Activated naive CD4-positive, alpha-beta T cell treated with Interleukin-2 at 50 U/mL for 16 hours (primary cell): ENCODE results near the gene AP2M1.
A peak's percentile ranks its signal among the peaks of the same experiment; 100 is the strongest.
"Not testable (repeated sequence)": the region's sequence is repeated elsewhere in the genome, so short reads cannot be mapped to it uniquely, and the experiment has no call there.

Source experiments
- DNase-seq: peaks from one replicate; pipeline ENCODE4 v3.0.0-alpha.2; 2020

Gene AP2M1

GRCh38 chr3:184174646-184175492, at the start of gene AP2M1:
TSS of gene AP2M1 (plus strand) at chr3:184174855. CDS start at chr3:184176994, 2,139 bp downstream.
- DNase-seq = peak; percentile 99

- DNase-seq = no peak
Measured at GRCh38 chr3:184126006-184126405, 48.6 kb upstream of the AP2M1 start.

GRCh38 chr3:184129012-184129411, 45.6 kb upstream of the AP2M1 start:
- no peak for DNase-seq

- no peak for DNase-seq
Measured at GRCh38 chr3:184132945-184133344, 41.7 kb upstream of the AP2M1 start.

GRCh38 chr3:184133840-184134745, 40.6 kb upstream of the AP2M1 start:
- peak; percentile 60 for DNase-seq

GRCh38 chr3:184134746-184135148, 39.9 kb upstream of the AP2M1 start:
- no peak for DNase-seq

GRCh38 chr3:184135149-184135910, 39.3 kb upstream of the AP2M1 start, which contains the start of gene EIF2B5:
TSS of gene EIF2B5 (plus strand) at chr3:184135358. CDS start at chr3:184135386, 28 bp downstream.
- DNase-seq = peak; percentile 88

- no peak for DNase-seq
Measured at GRCh38 chr3:184135911-184136260, 38.8 kb upstream of the AP2M1 start.

- DNase-seq = no peak
Measured at GRCh38 chr3:184140436-184140835, 34.2 kb upstream of the AP2M1 start.

- DNase-seq = no peak
Measured at GRCh38 chr3:184142199-184142598, 32.5 kb upstream of the AP2M1 start.

- DNase-seq = no peak
Measured at GRCh38 chr3:184143327-184143726, 31.3 kb upstream of the AP2M1 start.

- DNase-seq = no peak
Measured at GRCh38 chr3:184144505-184144904, 30.1 kb upstream of the AP2M1 start.

- peak; percentile 23 for DNase-seq
Measured at GRCh38 chr3:184145111-184145524, 29.5 kb upstream of the AP2M1 start.

- no peak for DNase-seq
Measured at GRCh38 chr3:184145751-184146270, 28.8 kb upstream of the AP2M1 start.

- no peak for DNase-seq
Measured at GRCh38 chr3:184148076-184148475, 26.6 kb upstream of the AP2M1 start.

- no peak for DNase-seq
Measured at GRCh38 chr3:184149123-184149522, 25.5 kb upstream of the AP2M1 start.

- not testable (repeated sequence) for DNase-seq
Measured at GRCh38 chr3:184149770-184150169, 24.9 kb upstream of the AP2M1 start.

GRCh38 chr3:184154885-184155643, 19.6 kb upstream of the AP2M1 start, which contains the start of gene DVL3:
TSS of gene DVL3 (plus strand) at chr3:184155377. CDS start at chr3:184155636, 259 bp downstream.
- DNase-seq = peak; percentile 54

GRCh38 chr3:184155644-184156521, 18.8 kb upstream of the AP2M1 start:
- peak; percentile 66 for DNase-seq

GRCh38 chr3:184156522-184156955, 18.1 kb upstream of the AP2M1 start:
- no peak for DNase-seq

- no peak for DNase-seq
Measured at GRCh38 chr3:184157206-184157605, 17.4 kb upstream of the AP2M1 start.
